Ascending aorta (tissue), 2 donors: ENCODE measurements around the gene FHOD3. TPM values are rescaled to one million over a fixed set of nuclear protein-coding genes. Genes with fewer than 3 reads are reported as not detected.

ENCODE experiments used
- DNase-seq, 2 donors: peaks; one replicate each; pipeline ENCODE4 v3.0.0-alpha.2; 2019; ENCODE audit warnings: low spot score in 2 of 2
- H3K27ac ChIP-seq, 2 donors: fragments of 200-600 bp; sonication (generic); one replicate each; pipeline ENCODE4 v1.5.1; 2016 to 2017; ENCODE audit warnings: mild to moderate bottlenecking in 1 of 2
- H3K27me3 ChIP-seq: fragments of 200-600 bp; sonication (generic); one replicate; pipeline ENCODE4 v1.5.1; 2017
- H3K36me3 ChIP-seq, 2 donors: fragments of 200-600 bp; sonication (generic); one replicate each; pipeline ENCODE4 v1.5.1; 2016
- H3K4me1 ChIP-seq, 2 donors: fragments of 200-600 bp; sonication (generic); one replicate each; pipeline ENCODE4 v1.5.1; 2016 to 2017; ENCODE audit warnings: mild to moderate bottlenecking in 1 of 2
- H3K4me3 ChIP-seq, 2 donors: fragments of 200-600 bp; sonication (generic); one replicate each; pipeline ENCODE4 v1.5.1; 2016 to 2017; ENCODE audit warnings: mild to moderate bottlenecking in 1 of 2
- H3K9me3 ChIP-seq, 2 donors: fragments of 200-600 bp; sonication (generic); one replicate each; pipeline ENCODE4 v1.5.1; 2016
- intact Hi-C: fragments of 100-400 bp; cut with DNase I; formaldehyde crosslinking; loops from one replicate; pipeline ENCODE4 v1.15.1; 2023
- total RNA-seq: library from RNA; depleted of rRNA; stranded (reverse); fragments of >200 nt; gene quantifications from one replicate; pipeline ENCODE4 v1.1.0, GENCODE V29; 2016
- TF ChIP-seq, protein P1 (sequence below), 3 experiments: fragments of 200-600 bp in 2 of 3; fragments of 450-650 bp in 1 of 3; sonication (generic) in 2 of 3; IDR thresholded peaks; one replicate each; pipeline ENCODE4 v1.5.1; 2016 to 2019; ENCODE audit warnings: antibody characterized with exemption in 3 of 3, mild to moderate bottlenecking in 1 of 3, moderate library complexity in 1 of 3

The FHOD3 gene
- total RNA-seq, 1 donor from 2014 or later, result 12.7 TPM

DNA sequence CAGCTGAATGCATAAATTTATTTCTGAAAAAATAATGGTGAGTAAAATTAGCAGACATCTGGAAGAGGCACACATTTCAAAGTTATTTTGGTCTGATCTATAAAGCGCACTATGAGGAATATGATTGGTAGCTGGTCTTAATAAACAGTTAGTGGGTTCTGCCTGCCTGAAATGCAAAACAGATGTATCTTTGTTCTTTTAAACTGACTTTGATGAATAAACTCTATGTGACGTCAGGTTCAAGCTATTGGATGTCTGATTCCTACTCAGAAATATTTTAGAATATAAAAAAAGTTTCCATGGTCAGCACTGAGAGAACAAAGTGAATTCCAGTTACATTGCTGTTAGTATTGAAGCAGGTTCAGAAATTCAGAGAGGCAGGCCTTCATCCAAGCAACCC, 394.9 kb downstream of the FHOD3 start:
- Histone ChIP-seq H3K4me1 (peaks cover 0 to 6% of the 10 kb centered on the region in 2 donors), H3K36me3 (no peaks in the 10 kb centered on the region), H3K4me3 (no peak overlapping the region), H3K9me3 (no peaks in the 10 kb centered on the region), H3K27ac (peak overlapping the region; percentile 18 to 25), H3K27me3 (no peaks in the 10 kb centered on the region)
- DNase-seq, result no peak
- TF ChIP-seq, protein P1, sequence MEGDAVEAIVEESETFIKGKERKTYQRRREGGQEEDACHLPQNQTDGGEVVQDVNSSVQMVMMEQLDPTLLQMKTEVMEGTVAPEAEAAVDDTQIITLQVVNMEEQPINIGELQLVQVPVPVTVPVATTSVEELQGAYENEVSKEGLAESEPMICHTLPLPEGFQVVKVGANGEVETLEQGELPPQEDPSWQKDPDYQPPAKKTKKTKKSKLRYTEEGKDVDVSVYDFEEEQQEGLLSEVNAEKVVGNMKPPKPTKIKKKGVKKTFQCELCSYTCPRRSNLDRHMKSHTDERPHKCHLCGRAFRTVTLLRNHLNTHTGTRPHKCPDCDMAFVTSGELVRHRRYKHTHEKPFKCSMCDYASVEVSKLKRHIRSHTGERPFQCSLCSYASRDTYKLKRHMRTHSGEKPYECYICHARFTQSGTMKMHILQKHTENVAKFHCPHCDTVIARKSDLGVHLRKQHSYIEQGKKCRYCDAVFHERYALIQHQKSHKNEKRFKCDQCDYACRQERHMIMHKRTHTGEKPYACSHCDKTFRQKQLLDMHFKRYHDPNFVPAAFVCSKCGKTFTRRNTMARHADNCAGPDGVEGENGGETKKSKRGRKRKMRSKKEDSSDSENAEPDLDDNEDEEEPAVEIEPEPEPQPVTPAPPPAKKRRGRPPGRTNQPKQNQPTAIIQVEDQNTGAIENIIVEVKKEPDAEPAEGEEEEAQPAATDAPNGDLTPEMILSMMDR (IDR thresholded peaks at IDR 0.05), result no peak
- intact Hi-C loops, result no loop called here

DNA sequence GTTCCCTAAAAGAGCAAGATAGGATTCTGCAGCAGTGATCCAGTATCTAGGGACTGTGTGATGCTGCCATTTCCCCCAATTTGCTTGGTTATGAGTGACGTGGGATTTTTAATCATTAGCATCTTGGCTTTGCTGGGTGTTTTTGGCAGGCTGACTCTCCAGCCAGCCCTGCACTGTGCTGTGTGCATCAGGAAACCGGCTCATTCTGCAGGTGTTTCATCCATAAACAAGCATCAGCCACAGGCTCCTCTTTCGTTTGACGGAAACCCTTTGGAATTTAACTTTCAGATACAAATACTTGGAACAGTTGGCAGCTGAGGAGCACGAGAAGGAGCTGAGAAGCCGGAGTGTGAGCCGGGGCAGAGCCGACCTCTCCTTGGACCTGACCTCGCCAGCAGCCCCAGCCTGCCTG, 395.4 kb downstream of the FHOD3 start:
- peaks cover 0 to 6% of the 10 kb centered on the region in 2 donors for H3K4me1 ChIP-seq
- TF ChIP-seq, protein P1 (IDR thresholded peaks at IDR 0.05), result no peak
- intact Hi-C loops, result no loop called here
- H3K27ac ChIP-seq, result peak overlapping the region; percentile 25 to 56
- H3K27me3 ChIP-seq, result no peaks in the 10 kb centered on the region
- H3K4me3 ChIP-seq, result peak overlapping the region in 1 of 2 donors; percentile 41
- H3K9me3 ChIP-seq, result no peaks in the 10 kb centered on the region
- H3K36me3 ChIP-seq, result no peaks in the 10 kb centered on the region
- no peak for DNase-seq

DNA sequence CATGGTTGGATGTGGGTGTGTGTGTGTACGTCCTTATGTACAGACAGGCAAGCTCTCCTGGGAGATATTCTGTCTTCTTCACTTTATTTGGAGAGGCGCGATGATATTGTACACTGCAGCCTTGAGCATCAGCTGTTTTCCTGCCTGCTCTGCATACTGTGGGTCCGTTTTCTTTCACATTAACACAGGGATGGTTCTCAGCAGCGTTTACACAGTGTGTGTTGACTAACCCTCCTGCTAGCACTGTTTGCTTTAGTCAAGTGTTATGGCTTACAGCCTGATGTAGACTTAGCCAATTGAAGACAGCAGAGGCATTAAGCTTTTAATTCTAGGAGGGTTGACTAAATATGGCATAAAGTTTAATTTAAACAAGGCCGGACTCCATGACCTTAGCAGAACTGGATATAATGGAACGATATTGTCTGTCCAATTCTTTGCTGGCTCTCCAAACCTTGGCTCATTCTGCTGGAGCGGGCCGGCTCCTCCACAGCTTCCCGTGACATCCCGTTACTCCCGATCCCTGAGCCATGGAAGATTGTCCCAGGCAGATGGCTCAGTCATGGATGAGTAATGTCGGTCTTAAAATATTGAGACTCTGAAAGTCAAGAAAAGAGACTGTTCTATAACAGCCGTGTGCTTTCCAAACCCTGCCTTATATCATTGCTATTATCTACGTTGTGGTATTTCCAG, 396.6 kb downstream of the FHOD3 start:
- H3K27ac ChIP-seq, result no peak overlapping the region
- no peaks in the 10 kb centered on the region for H3K9me3 ChIP-seq
- intact Hi-C loops, result no loop called here
- TF ChIP-seq, protein P1 (IDR thresholded peaks at IDR 0.05), result no peak
- peaks cover 0 to 6% of the 10 kb centered on the region in 2 donors for H3K4me1 ChIP-seq
- H3K4me3 ChIP-seq, result peak overlapping the region in 1 of 2 donors; percentile 41
- no peaks in the 10 kb centered on the region for H3K27me3 ChIP-seq
- no peak for DNase-seq
- H3K36me3 ChIP-seq, result no peaks in the 10 kb centered on the region

DNA sequence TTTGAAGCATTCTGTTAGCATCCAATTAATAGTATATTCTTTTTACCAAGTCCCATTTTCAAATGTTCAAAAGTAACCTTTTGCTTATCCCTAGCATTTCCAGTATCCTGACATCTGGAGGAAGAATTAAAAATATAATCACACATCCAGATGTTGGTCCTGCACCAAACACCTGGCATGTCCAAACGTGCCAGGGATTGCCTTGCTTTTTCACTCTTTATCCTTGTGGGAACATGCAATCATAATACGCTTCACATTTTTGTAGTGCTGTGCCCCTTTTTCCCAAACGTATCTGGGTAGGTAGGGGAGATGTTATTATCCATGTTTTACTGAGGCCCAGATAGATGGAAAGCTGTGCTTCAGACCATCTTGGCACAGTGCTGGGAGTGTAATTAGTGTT, 398.3 kb downstream of the FHOD3 start:
- H3K4me1 ChIP-seq, result peaks cover 0 to 6% of the 10 kb centered on the region in 2 donors
- H3K36me3 ChIP-seq, result no peaks in the 10 kb centered on the region
- TF ChIP-seq, protein P1 (IDR thresholded peaks at IDR 0.05), result no peak
- intact Hi-C loops, result no loop called here
- H3K27ac ChIP-seq, result no peak overlapping the region
- DNase-seq, result no peak
- H3K27me3 ChIP-seq, result no peaks in the 10 kb centered on the region
- no peaks in the 10 kb centered on the region for H3K9me3 ChIP-seq
- no peak overlapping the region for H3K4me3 ChIP-seq

DNA sequence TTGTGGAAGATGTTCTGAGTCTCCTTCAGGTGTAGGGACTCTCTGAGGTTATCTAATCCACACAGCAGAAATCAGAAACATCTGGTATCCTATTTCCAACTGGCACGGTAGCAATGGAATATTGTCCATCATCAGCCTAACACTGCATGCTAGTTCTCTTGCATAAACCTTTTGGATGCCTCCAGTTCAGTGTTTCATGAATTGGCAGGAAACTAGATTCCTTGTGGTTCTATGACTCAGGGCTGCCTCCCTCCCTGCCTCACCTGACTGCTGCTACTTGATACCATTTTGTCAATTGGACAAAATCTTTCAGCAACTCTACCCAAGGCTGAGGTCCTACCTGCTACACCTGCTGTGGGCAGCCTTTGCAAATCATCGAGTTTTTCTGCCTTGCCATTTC, 400.4 kb downstream of the FHOD3 start:
- Histone ChIP-seq H3K4me1 (peaks cover 0 to 2% of the 10 kb centered on the region in 2 donors), H3K9me3 (no peaks in the 10 kb centered on the region), H3K36me3 (no peaks in the 10 kb centered on the region), H3K4me3 (no peak overlapping the region), H3K27ac (no peak overlapping the region), H3K27me3 (no peaks in the 10 kb centered on the region)
- TF ChIP-seq, protein P1 (IDR thresholded peaks at IDR 0.05), result no peak
- DNase-seq, result no peak
- intact Hi-C loops, result no loop called here
